Stimulated activated CD4-positive, alpha-beta T cell treated with anti-CD3 and anti-CD28 coated beads, Interleukin-15, amount 100 ng/mL, for 48 hours (primary cell): ENCODE results near the gene GALK1.
A peak's percentile ranks its signal among the peaks of the same experiment; 100 is the strongest.
"Not testable (repeated sequence)": the region's sequence is repeated elsewhere in the genome, so short reads cannot be mapped to it uniquely, and the experiment has no call there.

Experiments
- DNase-seq, 2 donors: peaks; one replicate each; pipeline ENCODE4 v3.0.0-alpha.2; 2020; ENCODE audit warnings: low read depth in 2 of 2

GALK1 gene

DNA sequence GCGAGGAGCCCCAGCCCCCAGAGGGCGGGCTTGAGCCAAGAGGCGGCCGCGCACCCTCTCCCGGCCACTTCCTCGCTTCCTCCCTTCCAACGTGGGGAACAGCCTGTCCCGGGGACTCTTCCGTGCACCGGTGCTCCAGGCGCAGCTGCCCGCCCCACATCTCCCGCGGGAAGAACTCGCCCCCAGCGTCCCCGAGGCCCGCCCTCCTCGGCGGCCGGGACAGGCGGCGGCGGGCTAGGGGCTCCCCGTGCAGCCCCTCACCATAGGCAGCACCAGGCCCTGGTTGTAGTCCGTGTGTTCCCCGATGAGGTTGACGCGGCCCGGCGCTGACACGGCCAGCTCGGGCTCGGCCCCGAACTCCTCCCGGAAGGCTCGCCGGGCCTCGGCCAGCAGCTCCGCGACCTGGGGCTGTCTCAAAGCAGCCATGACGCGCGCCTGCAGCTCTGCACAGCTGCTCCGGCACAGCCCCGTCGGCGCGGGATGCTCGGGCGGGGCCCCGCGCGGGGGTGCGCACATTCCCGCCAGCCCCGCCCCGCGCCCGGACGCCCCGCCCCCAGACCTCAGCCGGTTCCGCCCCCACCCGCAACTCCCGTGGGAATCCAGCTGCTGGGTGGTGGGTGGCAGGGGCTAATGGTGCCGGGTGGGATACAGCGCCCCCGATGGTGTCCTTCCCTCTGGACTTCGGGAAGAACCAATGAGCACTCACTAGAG is at the start of gene GALK1:
Gene GALK1, minus strand, starts transcription at position 482 of the 711 bp plus-strand sequence. Its CDS starts 56 bp downstream, at position 426.
- peak; percentile 53 to 72 for DNase-seq

DNA sequence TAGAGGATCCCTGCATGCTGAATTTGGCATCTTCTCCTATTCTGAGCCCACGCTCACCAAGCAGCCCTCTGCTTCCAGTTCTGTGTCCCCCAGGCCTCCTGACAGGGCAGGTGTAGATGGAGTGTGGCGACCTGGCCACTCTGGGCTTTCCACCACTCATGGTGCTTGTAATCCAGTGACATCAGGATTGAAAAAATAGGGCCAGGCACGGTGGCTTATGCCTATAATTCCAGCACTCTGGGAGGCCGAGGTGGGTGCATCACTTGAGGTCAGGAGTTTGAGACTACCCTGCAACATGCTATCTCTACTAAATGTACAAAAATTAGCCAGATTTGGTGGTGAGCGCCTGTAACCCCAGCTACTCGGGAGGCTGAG is 49.0 kb upstream of the GALK1 start:
- no peak for DNase-seq

DNA sequence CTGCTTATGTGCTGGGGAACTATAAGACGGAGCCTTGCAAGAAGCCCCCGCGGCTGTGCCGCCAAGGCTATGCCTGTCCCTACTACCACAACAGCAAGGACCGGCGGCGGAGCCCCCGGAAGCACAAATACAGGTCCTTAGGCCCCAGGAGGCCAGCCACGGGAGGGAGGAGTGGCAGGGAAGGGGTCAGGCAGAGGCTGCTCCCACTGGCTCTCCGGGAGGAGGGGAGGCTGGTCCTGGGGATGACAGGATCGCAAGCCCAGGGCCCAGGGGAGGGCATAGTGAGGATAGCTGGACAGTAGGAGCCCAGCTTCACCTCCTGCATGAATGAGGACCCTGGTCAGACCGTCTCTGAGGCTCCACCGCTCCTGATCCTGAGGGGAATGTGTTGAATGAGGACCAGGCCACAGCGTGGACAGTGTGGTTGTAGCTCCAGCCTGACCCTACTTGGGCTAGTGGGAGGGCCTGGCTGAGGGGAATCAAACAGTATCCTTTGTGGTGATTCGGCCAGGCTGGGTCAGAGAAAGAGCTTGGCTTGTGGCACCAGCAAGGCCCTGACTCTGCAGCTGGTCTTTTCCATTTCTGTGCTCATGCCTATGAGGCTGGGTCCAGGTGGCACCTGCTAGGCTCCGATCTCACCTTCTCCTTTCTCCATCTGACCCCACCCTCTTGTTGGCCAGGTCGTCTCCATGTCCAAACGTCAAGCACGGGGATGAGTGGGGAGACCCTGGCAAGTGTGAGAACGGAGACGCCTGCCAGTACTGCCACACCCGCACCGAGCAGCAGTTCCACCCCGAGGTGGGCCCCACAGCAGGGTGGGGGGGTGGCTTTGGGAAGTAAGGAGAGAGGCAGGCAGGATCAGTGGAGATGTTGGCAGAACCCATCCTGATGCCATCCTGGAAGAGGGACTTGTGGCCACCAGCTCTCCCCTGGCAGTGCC is 48.4 kb upstream of the GALK1 start:
- no peak for DNase-seq

DNA sequence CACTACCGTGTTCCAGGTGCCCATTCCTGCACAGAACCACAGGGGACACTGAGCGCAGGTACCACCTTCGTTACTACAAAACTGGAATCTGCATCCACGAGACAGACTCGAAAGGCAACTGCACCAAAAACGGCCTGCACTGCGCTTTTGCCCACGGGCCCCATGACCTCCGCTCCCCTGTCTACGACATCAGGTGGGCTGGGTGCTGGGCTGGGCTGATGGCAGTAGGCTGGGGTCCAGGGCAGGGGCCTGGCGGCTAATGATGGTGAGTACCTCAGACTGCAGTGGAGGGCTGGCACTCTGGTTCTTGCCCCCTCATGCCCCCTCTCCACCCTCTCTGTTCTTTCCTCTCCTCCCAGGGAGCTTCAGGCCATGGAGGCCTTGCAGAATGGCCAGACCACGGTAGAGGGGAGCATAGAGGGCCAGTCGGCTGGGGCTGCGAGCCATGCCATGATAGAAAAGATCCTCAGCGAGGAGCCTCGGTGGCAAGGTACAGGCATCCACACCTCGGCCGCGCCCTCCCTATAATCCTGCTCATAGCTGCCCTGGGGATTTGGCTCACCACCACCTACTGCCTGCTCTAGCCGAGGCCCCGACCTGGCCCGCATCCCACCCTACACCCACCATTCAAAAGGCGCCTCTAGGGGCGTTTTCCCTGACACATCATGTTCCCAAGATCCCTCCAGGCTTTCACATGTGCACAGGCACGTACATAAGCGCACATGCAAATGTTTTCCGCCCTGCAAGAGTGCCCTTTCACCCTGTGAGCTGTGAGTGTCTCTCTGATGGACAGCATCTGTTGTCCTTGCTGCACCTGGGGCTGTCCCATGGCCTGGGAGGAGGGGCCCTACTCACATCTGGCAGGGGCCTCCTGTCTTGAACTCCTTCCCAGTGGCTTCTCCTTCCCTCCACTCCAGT is 47.4 kb upstream of the GALK1 start:
- no peak for DNase-seq

DNA sequence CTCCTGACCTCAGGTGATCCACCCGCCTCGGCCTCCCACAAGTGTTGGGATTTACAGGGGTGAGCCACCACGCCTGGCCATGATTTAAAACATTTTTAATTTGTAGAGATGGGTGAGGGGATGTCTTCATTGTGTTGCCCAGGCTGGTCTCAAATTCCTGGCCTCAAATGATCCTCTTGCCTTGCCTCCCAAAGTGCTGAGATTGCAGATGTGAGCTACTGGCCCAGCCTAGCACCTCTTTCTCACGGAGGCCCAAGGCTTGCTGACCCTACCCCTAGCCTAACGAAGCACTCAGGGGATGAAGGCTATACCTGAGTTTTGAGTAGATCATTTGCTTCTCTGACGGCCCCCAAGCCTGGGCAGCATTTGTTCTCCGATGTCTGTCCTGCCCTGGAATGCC is 46.2 kb upstream of the GALK1 start:
- DNase-seq = no peak

DNA sequence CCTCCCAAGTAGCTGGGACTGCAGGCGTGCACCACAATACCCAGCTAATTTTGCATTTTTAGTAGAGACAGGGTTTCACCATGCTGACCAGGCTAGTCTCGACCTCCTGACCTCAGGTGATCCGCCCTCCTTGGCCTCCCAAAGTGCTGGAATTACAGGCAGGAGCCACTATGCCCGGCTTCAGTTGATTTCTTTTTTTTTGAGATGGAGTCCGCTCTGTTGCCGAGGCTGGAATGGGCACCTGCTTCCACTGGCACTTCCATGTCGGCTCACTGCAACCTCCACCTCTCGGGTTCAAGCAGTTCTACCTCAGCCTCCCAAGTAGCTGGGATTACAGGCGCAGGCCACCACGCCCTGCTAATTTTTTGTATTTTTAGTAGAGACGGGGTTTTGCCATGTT is 45.8 kb upstream of the GALK1 start:
- DNase-seq = not testable (repeated sequence)

DNA sequence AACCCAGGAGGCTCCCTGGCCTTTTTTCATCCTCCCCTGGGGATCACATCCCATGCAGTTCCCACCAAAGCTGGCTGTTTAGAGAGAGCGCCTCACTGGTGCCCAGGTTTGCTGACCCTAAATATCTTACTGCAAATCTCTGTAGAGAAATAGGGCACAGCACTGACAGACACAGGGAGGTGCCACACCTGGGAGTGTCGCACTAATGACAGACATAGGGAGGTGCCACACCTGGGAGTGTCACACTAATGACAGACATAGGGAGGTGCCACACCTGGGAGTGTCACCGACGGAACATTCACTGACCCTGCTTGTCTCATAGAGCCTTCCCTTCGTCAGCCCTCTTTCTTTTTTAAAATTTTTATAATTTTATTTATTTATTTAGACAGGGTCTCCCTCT is 45.2 kb upstream of the GALK1 start:
- DNase-seq = no peak

DNA sequence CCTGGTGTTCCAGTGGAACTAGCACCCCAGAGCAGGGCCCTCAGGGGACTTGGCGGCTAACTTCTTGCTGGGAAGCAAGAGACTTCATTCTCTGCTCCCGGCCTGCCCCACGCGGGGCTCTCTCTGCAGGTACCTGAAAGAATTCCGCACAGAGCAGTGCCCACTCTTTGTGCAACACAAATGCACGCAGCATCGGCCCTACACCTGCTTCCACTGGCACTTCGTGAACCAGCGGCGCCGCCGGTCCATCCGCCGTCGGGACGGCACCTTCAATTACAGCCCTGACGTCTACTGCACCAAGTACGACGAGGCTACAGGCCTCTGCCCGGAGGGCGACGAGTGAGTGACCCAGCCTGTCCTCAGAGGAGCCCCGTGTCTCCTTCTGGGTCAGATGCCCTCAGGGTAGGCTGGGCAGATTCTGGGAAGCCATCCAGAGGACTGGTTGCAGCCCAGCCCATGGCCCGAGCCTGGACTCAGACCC is 44.7 kb upstream of the GALK1 start:
- DNase-seq = no peak

DNA sequence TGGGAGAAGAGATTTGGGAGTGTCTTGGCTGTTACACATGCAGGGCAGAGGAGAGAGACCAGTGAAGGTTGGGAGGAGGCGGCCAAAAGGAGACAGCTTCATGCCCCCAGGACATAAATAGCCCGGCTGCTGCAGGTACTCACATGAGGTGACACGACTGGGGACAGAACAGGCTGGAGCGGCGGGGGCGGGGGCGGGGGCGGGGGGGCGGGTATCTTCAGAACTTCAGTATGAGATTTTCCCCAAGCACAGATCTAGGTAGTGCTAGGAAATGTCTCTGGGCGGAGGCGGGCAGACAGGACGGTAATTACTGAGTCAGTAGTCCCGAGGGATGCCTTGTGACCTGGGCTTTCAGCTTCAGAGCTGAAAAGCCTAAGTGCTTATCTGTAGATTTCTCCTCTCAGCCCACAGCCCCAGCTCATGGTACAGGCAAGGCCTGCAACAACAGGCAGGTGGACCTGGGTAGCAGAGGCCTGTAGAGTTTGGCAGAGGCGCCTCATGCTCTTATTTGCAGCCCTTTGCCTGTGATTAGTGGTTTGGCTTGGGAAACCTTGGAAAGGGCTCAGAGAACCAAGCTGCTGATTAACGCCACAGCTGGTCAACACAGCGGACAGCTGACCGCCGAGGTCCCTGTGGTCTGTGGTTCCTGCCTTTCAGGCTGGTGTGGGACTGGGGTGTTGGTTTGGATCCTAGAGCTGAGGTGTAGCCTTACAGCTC is 44.1 kb upstream of the GALK1 start:
- no peak for DNase-seq

DNA sequence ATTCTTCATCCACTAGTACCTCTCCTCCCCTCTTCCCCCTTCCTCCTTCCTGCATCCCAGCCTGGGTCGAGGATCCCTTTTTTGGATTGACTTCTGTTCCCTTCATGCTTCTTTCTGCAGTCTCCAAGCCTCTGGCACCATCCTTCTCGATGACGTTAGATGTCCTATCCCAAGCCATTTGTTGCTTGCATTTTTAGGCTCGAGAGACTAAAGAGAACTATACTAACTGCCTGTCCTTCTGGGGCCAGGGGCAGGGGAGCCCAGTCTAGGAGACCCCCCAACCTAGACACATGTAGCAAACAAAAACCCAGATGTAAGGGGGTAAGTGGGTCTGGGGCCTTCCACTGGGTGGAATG is 43.5 kb upstream of the GALK1 start:
- DNase-seq = no peak

DNA sequence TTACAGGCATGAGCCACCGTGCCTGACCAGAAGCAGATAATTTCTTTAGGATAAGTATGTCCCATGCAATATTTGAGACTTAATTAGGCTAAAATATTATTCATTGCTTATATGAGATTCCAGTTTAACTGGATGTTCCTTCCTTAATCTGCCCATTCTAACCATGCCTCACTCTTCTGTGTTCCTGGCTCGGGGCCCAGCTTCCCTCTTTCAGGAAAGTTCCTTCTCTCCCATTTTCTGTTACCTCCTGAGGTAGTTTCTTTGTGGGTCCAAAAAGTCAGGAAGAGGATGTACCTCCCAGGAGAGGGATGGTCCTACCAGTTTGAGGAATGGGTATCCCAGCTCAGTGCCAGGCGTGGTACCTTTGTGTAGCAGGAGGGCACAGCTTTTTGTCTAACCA is 42.9 kb upstream of the GALK1 start:
- DNase-seq = no peak

DNA sequence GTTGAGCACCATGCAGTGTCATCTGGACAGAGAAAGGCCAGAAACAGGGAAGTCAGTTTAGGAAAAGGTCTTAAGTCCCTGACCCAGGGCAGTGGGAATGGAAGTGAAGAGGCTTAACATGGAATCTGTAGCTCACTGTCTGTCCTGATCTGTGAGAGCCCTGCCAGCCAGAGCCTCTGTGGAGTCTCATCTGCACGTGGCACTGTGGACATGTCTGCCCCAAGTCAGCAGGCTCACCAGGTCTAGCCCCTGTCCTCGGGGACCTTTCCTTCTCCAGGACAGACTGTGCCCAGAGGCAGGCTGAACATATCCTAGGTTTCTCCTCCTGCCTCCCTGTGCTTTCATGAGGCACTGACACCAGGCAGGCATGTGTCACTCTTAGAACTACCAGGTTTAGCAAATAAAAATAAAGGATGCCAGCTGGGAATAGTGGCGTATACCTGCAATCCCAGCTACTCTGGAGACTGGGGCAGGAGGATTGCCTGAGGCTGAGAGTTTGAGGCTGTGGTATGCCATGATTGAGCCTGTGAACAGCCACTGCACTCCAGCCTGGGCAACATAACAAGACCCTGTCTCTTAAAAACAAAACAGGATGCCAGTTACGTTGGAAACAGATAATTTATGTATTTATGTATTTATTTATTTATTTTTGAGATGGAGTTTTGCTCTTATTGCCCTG is 42.0 kb upstream of the GALK1 start:
- no peak for DNase-seq

DNA sequence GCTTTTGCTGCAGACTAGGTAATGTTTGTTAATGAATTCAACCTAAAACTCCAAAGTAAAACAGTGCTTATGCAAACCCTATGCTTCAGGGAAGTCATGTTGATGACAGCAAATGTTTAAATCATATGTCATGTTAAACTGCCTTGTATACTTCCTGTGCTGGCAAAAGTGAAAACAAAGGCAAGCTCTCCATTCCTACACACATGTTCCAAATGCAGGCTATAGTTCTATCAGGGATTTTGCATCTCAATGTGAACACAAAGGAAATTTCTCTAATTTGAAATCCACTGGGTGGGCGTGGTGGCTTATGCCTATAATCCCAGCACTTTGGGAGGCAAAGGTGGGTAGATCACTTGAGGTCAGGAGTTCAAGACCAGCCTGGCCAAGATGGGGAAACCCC is 38.9 kb upstream of the GALK1 start:
- no peak for DNase-seq

DNA sequence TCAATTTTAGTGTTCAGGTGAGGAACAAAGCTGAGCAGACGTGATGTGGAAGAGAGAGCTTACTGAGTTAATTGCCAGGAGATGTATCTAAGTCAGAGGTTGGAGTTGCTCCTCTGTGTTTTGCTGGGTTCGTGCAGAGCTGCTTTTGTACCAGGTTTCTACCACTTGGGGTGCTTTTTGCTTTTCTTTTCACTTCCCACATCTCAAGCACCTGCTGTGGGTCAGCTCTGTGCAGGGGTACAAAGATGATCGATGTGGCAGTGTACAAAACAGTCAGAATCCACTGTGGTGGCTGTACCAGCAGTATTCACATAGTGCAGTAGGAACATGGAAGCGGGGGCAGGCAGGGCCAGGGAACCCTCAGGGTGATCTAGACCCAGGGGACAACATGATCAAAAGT is 34.4 kb upstream of the GALK1 start:
- no peak for DNase-seq

DNA sequence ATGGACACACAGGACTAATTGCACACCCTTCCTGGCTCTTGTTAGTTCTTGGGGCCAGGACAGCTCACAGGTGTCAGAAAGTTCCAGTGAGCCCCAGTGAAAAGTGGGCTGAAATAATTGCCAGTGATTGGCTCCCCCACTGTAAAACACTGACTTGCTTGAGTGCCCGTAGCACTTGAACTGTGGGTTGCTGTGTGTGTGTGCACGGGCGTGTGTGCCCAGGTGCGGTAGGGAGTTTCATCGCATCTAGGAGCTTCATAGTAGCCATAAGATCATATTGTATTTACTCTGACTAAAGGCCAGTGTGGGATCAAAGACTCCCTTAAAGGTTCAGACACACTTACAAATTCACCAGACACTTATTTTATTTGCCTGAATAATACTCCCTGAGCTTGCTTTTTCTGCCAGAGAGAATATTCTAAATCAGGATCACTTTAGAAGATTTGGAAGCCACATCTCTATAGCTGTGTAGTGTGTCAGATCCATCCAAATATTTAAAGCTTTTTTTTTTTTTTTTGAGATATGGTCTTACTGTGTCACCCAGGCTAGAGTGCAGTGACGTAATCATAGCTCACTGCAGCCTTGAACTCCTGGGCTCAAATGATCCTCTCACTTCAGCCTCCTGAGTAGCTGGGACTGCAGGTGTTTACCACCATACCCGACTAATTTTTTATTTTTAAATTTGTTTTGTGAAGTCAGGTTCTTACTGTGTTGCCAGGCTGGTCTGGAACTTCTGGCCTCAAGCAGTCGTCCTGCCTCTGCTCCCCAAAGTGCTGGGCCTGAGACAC is 31.0 kb upstream of the GALK1 start:
- no peak for DNase-seq

DNA sequence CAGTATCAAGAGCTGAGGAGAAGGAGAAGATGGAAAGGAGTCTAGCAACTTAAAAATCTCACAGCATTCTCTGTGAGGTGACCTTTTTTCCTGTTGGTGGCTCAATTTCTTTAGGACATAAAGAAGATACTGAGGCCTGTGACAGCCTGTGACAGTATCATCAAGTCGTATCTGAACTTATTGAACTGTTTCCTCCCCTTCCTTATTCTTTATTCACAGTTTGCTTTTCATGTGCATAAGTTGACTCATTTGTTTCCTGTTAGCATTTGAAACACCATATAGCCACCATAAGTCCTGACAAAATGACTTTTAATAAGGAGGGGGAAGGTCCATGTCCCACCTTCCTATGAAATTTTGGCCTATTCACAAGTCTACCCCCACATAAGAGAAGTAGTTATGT is 28.5 kb upstream of the GALK1 start:
- no peak for DNase-seq

DNA sequence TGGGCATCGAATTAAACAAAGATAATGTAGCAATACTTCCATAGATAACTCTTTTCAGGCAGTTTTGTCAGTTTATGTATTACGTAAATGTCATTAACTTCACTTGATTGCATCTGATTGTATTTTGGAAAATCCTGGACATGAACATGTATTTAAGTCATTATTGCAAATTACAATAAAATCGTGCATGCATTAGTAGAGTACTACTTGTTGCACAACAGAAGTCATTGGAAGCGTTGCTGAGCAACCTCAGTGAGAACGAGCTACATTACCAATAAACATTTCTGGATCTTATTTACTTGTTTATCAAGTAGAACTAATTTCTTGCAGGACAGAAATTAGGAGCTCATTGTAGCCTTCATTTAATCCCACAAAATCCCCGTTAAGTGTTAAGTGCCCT is 26.3 kb upstream of the GALK1 start:
- DNase-seq = no peak

DNA sequence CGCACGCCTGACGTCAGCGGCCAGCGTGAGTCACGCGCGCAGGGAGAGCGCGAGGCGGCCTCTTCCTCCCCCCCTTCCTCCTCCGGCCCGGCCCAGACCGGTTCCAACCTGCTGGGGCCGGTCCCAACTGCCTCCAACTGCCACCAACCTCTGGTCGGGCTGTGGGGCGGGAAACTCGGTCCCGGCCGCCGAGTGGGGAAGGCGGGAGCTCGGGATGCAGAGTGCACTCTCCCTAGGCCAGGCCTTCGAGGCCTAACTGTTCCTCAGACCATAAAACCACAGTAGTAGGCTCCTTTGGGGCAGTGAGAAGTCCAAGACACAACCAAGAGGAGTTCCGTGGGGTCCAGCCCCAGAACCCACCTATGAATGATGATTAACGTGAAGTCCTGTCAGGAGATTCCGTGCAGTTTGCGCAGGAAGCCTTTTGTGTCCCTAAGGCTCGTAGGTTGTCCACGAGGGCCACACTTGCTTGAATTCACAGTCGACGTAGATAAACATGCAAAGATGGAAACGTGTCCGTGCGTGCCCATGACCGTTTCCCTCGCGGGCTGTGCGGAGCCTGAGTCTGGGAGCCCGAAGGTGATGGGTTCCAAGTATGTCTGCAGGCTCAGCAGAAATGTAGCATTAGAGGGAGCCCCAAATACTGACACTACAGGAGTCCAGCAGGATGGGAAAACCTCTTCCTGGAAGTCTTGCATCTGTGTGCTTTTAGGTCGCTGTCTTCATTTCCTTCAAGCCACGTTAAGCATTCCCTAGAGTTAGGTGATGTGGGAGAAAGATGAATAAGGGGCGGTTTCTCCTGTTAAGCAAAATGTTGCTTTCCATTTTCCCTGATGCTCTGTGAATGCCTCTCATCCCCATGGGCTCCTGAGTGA is 20.3 kb upstream of the GALK1 start:
- peak; percentile 85 to 86 for DNase-seq

DNA sequence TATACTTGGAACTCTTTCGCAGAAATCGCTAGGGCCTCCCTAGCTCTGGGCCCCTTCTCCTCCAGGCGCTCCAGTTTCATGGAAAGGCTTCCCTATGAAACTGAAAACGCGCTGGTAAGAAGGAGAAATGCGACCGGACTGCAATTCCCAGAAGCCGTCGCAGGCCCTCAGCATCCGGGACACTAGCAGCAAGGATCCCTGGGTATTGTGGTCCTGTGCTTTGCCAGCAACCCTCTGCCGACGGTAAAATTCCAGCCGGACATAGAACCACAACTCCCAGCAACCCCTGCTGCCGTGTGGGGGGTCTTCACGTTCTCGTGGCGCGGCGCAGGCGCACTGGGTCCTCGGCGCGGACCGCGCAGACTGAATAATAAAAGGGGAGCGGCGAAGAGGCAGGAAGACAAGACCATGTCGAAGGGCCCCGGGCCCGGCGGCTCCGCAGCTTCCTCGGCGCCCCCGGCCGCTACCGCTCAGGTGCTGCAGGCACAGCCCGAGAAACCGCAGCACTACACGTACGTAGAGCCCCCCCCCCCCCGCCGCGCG is 19.6 kb upstream of the GALK1 start, which contains the start of gene UNK:
Gene UNK, plus strand, starts transcription at position 334 of the 543 bp plus-strand sequence. Its CDS starts 75 bp downstream, at position 409.
- DNase-seq = peak; percentile 93 to 95
